ENCODE results near the gene OSBPL2. TPM values are rescaled to one million over a fixed set of nuclear protein-coding genes. Genes with fewer than 3 reads are reported as not detected.

The OSBPL2 gene
- total RNA-seq, 1 donor from 2014 or later, result 25.0 TPM

GRCh38 chr20:62344782-62345181, 106.5 kb downstream of the OSBPL2 start:
- H3K36me3 ChIP-seq, result peaks cover 42 to 70% of the 10 kb centered on the region in 2 donors
- intact Hi-C loops (cut with DNase I), result no loop called here

More at GRCh38 chr20:62344782-62345181, 106.5 kb downstream of the OSBPL2 start:
- H3K4me3 ChIP-seq, result no peak overlapping the region
- H3K27me3 ChIP-seq, result no peaks in the 10 kb centered on the region
- no peak for TF ChIP-seq CTCF (IDR thresholded peaks at IDR 0.05)
- no peak overlapping the region for H3K27ac ChIP-seq
- H3K9me3 ChIP-seq, result no peaks in the 10 kb centered on the region
- no peaks in the 10 kb centered on the region for H3K4me1 ChIP-seq
- no peak for DNase-seq (ENCODE audit: low spot score in 2 of 2)

Other genes starting within 250 kb of the OSBPL2 start
- gene TAF4, start 172.6 kb upstream of the OSBPL2 start, total RNA-seq, result 166 TPM
- 27.6 TPM for gene LSM14B, start 116.0 kb upstream of the OSBPL2 start, total RNA-seq
- 301 TPM for gene PSMA7, start 95.1 kb upstream of the OSBPL2 start, total RNA-seq
- 39.8 TPM for gene SS18L1, start 94.8 kb upstream of the OSBPL2 start, total RNA-seq
- gene MTG2, start 55.5 kb upstream of the OSBPL2 start, total RNA-seq, result 14.5 TPM
- 0.21 TPM for gene HRH3, start 18.2 kb upstream of the OSBPL2 start, total RNA-seq
- 236 TPM for gene ADRM1, start 64.5 kb downstream of the OSBPL2 start, total RNA-seq
- 469 TPM for gene LAMA5, start 128.8 kb downstream of the OSBPL2 start, total RNA-seq
- gene RPS21, start 148.6 kb downstream of the OSBPL2 start, total RNA-seq, result 1,828 TPM
- gene CABLES2, start 168.8 kb downstream of the OSBPL2 start, total RNA-seq, result 0.43 TPM
- gene RBBP8NL, start 189.0 kb downstream of the OSBPL2 start, total RNA-seq, result not detected
- gene GATA5, start 237.5 kb downstream of the OSBPL2 start, total RNA-seq, result not detected